ENCODE measurements around the gene MYLK. TPM values are rescaled to one million over a fixed set of nuclear protein-coding genes. Genes with fewer than 3 reads are reported as not detected.

MYLK gene
- total and polyA plus RNA-seq, 4 donors: 17.1 to 158 (median 41.9) TPM

DNA sequence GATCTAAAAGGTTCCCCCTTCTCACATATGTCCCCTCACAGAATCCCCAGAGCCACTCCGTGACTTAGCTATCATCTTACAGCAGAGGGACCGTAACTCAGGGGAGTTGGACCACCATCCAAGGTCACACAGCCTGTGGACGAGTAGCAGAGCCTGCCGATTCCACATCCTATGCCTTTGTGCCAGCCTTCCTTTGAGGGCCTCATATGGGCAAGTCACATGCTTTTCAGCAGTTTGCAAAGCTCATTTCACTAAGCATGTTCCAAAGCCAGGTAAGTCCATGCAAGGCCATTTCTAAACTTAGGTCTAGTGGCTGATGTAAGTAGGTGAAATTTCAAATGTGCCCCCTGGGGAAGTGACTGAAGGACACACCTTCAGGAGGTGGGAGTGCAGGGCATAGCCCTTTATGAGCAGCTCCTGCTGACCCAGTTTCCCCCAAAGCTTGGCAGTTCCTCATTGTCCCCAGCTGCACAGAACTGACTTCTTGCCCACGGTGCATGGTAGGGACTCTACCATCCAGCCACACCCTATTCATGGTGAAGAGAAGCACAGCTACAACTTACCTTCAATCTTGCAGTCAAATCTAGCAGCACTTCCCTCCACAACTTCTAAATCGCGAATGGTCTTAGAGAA lies 265.9 kb downstream of the MYLK start:
- Histone ChIP-seq H3K36me3 (ENCODE audit: control insufficient read depth in 4 of 4, insufficient read depth in 3 of 4, low read depth in 1 of 4, low read length in 3 of 4) (peaks cover 0 to 14% (median 12%) of the 10 kb centered on the region in 4 donors), H3K4me1 (ENCODE audit: control insufficient read depth in 4 of 4, insufficient read depth in 4 of 4, low read length in 3 of 4) (peaks cover 0 to 39% (median 23%) of the 10 kb centered on the region in 4 donors), H3K4me3 (ENCODE audit: low read depth in 1 of 3, low read length in 3 of 3) (no peak overlapping the region), H3K27ac (ENCODE audit: low read depth in 1 of 2, low read length in 2 of 2) (no peak overlapping the region), H3K9me3 (ENCODE audit: control insufficient read depth in 4 of 4, low read length in 3 of 4) (no peaks in the 10 kb centered on the region), H3K9ac (ENCODE audit: low read depth in 1 of 2, low read length in 2 of 2) (no peak overlapping the region), H3K27me3 (ENCODE audit: control insufficient read depth in 4 of 4, insufficient read depth in 4 of 4, low read length in 3 of 4) (no peaks in the 10 kb centered on the region)
- no peak for DNase-seq (ENCODE audit: low spot score)
- TF ChIP-seq, protein P1, sequence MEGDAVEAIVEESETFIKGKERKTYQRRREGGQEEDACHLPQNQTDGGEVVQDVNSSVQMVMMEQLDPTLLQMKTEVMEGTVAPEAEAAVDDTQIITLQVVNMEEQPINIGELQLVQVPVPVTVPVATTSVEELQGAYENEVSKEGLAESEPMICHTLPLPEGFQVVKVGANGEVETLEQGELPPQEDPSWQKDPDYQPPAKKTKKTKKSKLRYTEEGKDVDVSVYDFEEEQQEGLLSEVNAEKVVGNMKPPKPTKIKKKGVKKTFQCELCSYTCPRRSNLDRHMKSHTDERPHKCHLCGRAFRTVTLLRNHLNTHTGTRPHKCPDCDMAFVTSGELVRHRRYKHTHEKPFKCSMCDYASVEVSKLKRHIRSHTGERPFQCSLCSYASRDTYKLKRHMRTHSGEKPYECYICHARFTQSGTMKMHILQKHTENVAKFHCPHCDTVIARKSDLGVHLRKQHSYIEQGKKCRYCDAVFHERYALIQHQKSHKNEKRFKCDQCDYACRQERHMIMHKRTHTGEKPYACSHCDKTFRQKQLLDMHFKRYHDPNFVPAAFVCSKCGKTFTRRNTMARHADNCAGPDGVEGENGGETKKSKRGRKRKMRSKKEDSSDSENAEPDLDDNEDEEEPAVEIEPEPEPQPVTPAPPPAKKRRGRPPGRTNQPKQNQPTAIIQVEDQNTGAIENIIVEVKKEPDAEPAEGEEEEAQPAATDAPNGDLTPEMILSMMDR (IDR thresholded peaks at IDR 0.05; ENCODE audit: low read depth, low read length, missing input control): no peak
- TF ChIP-seq JUND (IDR thresholded peaks at IDR 0.05) (no peak), RXRA (IDR thresholded peaks at IDR 0.05) (no peak), HNF4G (IDR thresholded peaks at IDR 0.05) (no peak), FOXA2 (IDR thresholded peaks at IDR 0.05) (no peak), FOXA1 (IDR thresholded peaks at IDR 0.05) (no peak), YY1 (IDR thresholded peaks at IDR 0.05) (no peak)
- TF ChIP-seq, protein P2, sequence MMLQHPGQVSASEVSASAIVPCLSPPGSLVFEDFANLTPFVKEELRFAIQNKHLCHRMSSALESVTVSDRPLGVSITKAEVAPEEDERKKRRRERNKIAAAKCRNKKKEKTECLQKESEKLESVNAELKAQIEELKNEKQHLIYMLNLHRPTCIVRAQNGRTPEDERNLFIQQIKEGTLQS (IDR thresholded peaks at IDR 0.05): no peak
- TF ChIP-seq, protein P3, sequence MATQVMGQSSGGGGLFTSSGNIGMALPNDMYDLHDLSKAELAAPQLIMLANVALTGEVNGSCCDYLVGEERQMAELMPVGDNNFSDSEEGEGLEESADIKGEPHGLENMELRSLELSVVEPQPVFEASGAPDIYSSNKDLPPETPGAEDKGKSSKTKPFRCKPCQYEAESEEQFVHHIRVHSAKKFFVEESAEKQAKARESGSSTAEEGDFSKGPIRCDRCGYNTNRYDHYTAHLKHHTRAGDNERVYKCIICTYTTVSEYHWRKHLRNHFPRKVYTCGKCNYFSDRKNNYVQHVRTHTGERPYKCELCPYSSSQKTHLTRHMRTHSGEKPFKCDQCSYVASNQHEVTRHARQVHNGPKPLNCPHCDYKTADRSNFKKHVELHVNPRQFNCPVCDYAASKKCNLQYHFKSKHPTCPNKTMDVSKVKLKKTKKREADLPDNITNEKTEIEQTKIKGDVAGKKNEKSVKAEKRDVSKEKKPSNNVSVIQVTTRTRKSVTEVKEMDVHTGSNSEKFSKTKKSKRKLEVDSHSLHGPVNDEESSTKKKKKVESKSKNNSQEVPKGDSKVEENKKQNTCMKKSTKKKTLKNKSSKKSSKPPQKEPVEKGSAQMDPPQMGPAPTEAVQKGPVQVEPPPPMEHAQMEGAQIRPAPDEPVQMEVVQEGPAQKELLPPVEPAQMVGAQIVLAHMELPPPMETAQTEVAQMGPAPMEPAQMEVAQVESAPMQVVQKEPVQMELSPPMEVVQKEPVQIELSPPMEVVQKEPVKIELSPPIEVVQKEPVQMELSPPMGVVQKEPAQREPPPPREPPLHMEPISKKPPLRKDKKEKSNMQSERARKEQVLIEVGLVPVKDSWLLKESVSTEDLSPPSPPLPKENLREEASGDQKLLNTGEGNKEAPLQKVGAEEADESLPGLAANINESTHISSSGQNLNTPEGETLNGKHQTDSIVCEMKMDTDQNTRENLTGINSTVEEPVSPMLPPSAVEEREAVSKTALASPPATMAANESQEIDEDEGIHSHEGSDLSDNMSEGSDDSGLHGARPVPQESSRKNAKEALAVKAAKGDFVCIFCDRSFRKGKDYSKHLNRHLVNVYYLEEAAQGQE (IDR thresholded peaks at IDR 0.05): no peak
- 85% methylated on average over 7 of the region's 7 CpGs for WGBS

DNA sequence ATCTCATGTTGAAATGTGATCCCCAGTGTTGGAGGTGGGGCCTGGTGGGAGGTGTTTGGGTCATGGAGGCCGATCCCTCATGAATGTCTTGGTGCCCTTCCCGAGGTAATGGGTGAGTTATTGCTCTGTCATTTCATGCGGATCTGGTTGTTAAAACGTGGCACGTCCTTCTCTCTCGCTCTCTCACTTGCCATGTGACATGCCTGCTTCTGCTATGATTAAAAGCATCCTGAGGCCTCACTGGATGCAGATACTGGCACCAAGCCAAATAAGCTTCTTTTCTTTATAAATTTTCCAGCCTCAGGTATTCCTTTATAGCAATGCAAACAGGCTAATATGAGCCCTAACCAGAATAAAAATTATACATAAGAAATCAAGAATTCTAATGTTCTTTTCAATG lies 267.5 kb downstream of the MYLK start:
- no peaks in the 10 kb centered on the region for H3K27me3 ChIP-seq (ENCODE audit: control insufficient read depth in 4 of 4, insufficient read depth in 4 of 4, low read length in 3 of 4)
- TF ChIP-seq JUND (IDR thresholded peaks at IDR 0.05) (no peak), YY1 (IDR thresholded peaks at IDR 0.05) (no peak), HNF4G (IDR thresholded peaks at IDR 0.05) (no peak), RAD21 (IDR thresholded peaks at IDR 0.05) (no peak), GABPA (IDR thresholded peaks at IDR 0.05 in 1 of 2, conservative IDR thresholded peaks at IDR 0.05 in 1 of 2) (no peak), FOXA2 (IDR thresholded peaks at IDR 0.05) (no peak), RXRA (IDR thresholded peaks at IDR 0.05) (no peak), SP1 (IDR thresholded peaks at IDR 0.05) (no peak), EGR1 (IDR thresholded peaks at IDR 0.05; ENCODE audit: low read depth in 2 of 2) (no peak)
- TF ChIP-seq, protein P1 (IDR thresholded peaks at IDR 0.05; ENCODE audit: low read depth, low read length, missing input control): no peak
- TF ChIP-seq, protein P4, sequence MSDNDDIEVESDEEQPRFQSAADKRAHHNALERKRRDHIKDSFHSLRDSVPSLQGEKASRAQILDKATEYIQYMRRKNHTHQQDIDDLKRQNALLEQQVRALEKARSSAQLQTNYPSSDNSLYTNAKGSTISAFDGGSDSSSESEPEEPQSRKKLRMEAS (IDR thresholded peaks at IDR 0.05): no peak
- TF ChIP-seq, protein P3 (IDR thresholded peaks at IDR 0.05): no peak
- H3K4me1 ChIP-seq (ENCODE audit: control insufficient read depth in 4 of 4, insufficient read depth in 4 of 4, low read length in 3 of 4): peaks cover 0 to 48% (median 28%) of the 10 kb centered on the region in 4 donors
- WGBS: 95% methylated on average over 6 of the region's 6 CpGs
- no peak for DNase-seq (ENCODE audit: low spot score)
- no peak overlapping the region for H3K4me3 ChIP-seq (ENCODE audit: low read depth in 1 of 3, low read length in 3 of 3)
- no peaks in the 10 kb centered on the region for H3K9me3 ChIP-seq (ENCODE audit: control insufficient read depth in 4 of 4, low read length in 3 of 4)
- peaks cover 0 to 12% (median 9%) of the 10 kb centered on the region in 4 donors for H3K36me3 ChIP-seq (ENCODE audit: control insufficient read depth in 4 of 4, insufficient read depth in 3 of 4, low read depth in 1 of 4, low read length in 3 of 4)
- H3K27ac ChIP-seq (ENCODE audit: low read depth in 1 of 2, low read length in 2 of 2): no peak overlapping the region
- H3K9ac ChIP-seq (ENCODE audit: low read depth in 1 of 2, low read length in 2 of 2): no peak overlapping the region

All from liver (tissue), 9 donors.